GM18526 (cell line): ENCODE measurements around the gene PARK7.

Experiments used
- POLR2A ChIP-seq: IDR thresholded peaks from 3 replicates; pipeline ENCODE4 v1.6.1; 2011; ENCODE audit not compliant: insufficient read length; ENCODE audit errors: extremely low read depth

PARK7 gene

GRCh38 chr1:8011923-8012858 is 50.7 kb downstream of the PARK7 start:
- no peak for TF ChIP-seq POLR2A

GRCh38 chr1:8012955-8013354 is 51.4 kb downstream of the PARK7 start:
- no peak for TF ChIP-seq POLR2A

- no peak for TF ChIP-seq POLR2A
These were observed 51.9 kb downstream of the PARK7 start for GRCh38 chr1:8013399-8013798.

- no peak for TF ChIP-seq POLR2A
These were observed 52.3 kb downstream of the PARK7 start for GRCh38 chr1:8013800-8014199.

- no peak for TF ChIP-seq POLR2A
These were observed 53.0 kb downstream of the PARK7 start for GRCh38 chr1:8014381-8014988.

- no peak for TF ChIP-seq POLR2A
These were observed 53.7 kb downstream of the PARK7 start for GRCh38 chr1:8015036-8015808.

GRCh38 chr1:8015809-8016165 is 54.3 kb downstream of the PARK7 start:
- no peak for TF ChIP-seq POLR2A

GRCh38 chr1:8016210-8016894 is 54.8 kb downstream of the PARK7 start:
- no peak for TF ChIP-seq POLR2A

GRCh38 chr1:8016895-8017241 is 55.4 kb downstream of the PARK7 start:
- TF ChIP-seq POLR2A: no peak

GRCh38 chr1:8017495-8018197 is 56.1 kb downstream of the PARK7 start:
- no peak for TF ChIP-seq POLR2A

GRCh38 chr1:8018492-8019228 is 57.1 kb downstream of the PARK7 start:
- no peak for TF ChIP-seq POLR2A

- no peak for TF ChIP-seq POLR2A
These were observed 57.7 kb downstream of the PARK7 start for GRCh38 chr1:8019229-8019620.

GRCh38 chr1:8020032-8020431 is 58.5 kb downstream of the PARK7 start:
- no peak for TF ChIP-seq POLR2A

- TF ChIP-seq POLR2A: no peak
These were observed 60.3 kb downstream of the PARK7 start for GRCh38 chr1:8021676-8022266.
